Vagina (tissue), 2 donors: ENCODE results near the gene EPN2. TPM values are rescaled to one million over a fixed set of nuclear protein-coding genes. Genes with fewer than 3 reads are reported as not detected.

Experiments
- DNase-seq, 2 donors: peaks; one replicate each; pipeline ENCODE4 v3.0.0-alpha.2; 2017; ENCODE audit errors: extremely low spot score in 2 of 2
- H3K27ac ChIP-seq: fragments of 200-600 bp; sonication (generic); one replicate; pipeline ENCODE4 v1.5.1; 2019
- H3K27me3 ChIP-seq: fragments of 200-600 bp; sonication (generic); one replicate; pipeline ENCODE4 v1.5.1; 2019
- H3K36me3 ChIP-seq, 2 donors: fragments of 200-600 bp; sonication (generic); one replicate each; pipeline ENCODE4 v1.5.1; 2017 to 2019
- H3K4me1 ChIP-seq: fragments of 200-600 bp; sonication (generic); one replicate; pipeline ENCODE4 v1.5.1; 2019
- H3K4me3 ChIP-seq, 2 donors: fragments of 200-600 bp; sonication (generic); 1 replicate in 1 of 2; 2 replicates in 1 of 2; pipeline ENCODE4 v1.5.1; 2016 to 2019
- H3K9me3 ChIP-seq: fragments of 200-600 bp; sonication (generic); one replicate; pipeline ENCODE4 v1.5.1; 2019
- POLR2A ChIP-seq, 2 donors: fragments of 450-650 bp; IDR thresholded peaks; one replicate each; pipeline ENCODE4 v1.6.1; 2017; ENCODE audit warnings: antibody characterized with exemption in 2 of 2, mild to moderate bottlenecking in 2 of 2, moderate library complexity in 2 of 2
- POLR2AphosphoS5 ChIP-seq, 2 donors: sonication (generic); formaldehyde crosslinking; IDR thresholded peaks; one replicate each; pipeline ENCODE4 v1.9.0; 2017; ENCODE audit warnings: antibody characterized with exemption in 2 of 2, mild to moderate bottlenecking in 2 of 2, low read depth in 1 of 2; ENCODE audit not compliant: insufficient read depth in 1 of 2
- intact Hi-C: fragments of 100-400 bp; cut with DNase I; formaldehyde crosslinking; loops from one replicate; pipeline ENCODE4 v1.15.1; 2023
- total RNA-seq: library from RNA; depleted of rRNA; stranded (reverse); fragments of >200 nt; gene quantifications from one replicate; pipeline ENCODE4 v1.2.3, GENCODE V29; 2016
- TF ChIP-seq, protein P1 (sequence below), 3 experiments: fragments of 450-650 bp in 2 of 3; fragments of 200-600 bp in 1 of 3; sonication (generic) in 1 of 3; IDR thresholded peaks; one replicate each; pipeline ENCODE4 v1.5.1; 2017 to 2019; ENCODE audit warnings: antibody characterized with exemption in 3 of 3, mild to moderate bottlenecking in 2 of 3, moderate library complexity in 2 of 3

The EPN2 gene
- total RNA-seq, 1 donor from 2014 or later = 65.6 TPM

DNA sequence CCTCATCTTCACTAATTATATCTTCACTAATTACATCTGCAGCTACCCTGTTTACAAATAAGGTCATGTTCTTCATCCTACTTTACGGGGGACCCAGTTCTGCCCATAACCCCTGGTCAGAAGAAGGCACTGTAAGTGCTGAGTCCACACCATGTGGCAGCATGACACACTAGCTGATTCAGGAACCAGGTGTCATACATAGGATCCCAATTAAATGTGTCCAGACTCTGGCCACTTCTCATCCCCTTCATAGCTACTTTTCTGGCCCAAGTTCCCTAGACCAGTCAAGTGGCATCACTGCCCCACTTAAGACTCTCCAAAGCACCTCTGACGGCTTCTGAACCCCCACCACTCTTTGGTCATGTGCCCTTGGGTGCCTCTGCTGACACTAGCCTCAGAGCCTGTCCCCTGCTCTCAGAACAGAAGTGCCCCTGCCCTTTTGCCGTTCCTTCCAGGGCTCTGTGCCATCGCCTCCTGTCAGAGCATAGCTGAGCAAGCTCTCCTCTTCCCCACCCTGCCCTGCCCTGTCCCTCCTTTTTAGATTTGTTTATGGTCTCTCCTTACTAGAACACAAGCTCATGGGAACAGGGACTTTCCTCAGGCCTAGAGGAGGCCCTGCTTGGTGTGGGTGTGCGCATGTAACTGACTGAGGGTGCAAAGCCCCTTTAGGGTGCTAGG is 64.2 kb downstream of the EPN2 start:
- Histone ChIP-seq H3K4me3 (no peak overlapping the region), H3K27ac (peak overlapping the region; percentile 54), H3K4me1 (peaks cover 81% of the 10 kb centered on the region), H3K36me3 (peaks cover 0 to 7% of the 10 kb centered on the region in 2 donors), H3K27me3 (no peaks in the 10 kb centered on the region), H3K9me3 (no peaks in the 10 kb centered on the region)
- TF ChIP-seq POLR2A (IDR thresholded peaks at IDR 0.05) (no peak), POLR2AphosphoS5 (IDR thresholded peaks at IDR 0.05; ENCODE audit: insufficient read depth in 1 of 2, low read depth in 1 of 2) (no peak)
- TF ChIP-seq, protein P1, sequence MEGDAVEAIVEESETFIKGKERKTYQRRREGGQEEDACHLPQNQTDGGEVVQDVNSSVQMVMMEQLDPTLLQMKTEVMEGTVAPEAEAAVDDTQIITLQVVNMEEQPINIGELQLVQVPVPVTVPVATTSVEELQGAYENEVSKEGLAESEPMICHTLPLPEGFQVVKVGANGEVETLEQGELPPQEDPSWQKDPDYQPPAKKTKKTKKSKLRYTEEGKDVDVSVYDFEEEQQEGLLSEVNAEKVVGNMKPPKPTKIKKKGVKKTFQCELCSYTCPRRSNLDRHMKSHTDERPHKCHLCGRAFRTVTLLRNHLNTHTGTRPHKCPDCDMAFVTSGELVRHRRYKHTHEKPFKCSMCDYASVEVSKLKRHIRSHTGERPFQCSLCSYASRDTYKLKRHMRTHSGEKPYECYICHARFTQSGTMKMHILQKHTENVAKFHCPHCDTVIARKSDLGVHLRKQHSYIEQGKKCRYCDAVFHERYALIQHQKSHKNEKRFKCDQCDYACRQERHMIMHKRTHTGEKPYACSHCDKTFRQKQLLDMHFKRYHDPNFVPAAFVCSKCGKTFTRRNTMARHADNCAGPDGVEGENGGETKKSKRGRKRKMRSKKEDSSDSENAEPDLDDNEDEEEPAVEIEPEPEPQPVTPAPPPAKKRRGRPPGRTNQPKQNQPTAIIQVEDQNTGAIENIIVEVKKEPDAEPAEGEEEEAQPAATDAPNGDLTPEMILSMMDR (IDR thresholded peaks at IDR 0.05) = no peak
- intact Hi-C loops = no loop called here
- no peak for DNase-seq

DNA sequence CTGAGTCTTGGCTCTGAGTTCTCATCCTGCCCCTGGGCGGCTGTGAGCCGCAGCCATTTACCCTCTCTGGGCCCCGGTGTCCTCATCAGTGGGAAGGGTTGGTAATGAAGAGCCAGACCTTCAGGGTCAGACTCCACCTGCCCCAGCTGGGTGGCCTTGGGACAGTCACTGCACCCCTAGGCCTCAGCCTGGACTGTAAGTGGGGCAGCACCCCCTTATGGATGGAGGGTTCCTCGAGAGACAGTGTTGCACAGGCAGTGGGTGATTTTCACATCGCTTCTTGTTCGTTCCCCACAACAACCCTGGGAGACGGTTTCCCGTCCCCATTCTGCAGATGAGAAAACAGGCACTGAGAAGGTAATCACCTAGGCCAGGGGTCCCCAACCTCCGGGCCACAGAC is 64.8 kb downstream of the EPN2 start:
- TF ChIP-seq POLR2A (IDR thresholded peaks at IDR 0.05) (no peak), POLR2AphosphoS5 (IDR thresholded peaks at IDR 0.05; ENCODE audit: insufficient read depth in 1 of 2, low read depth in 1 of 2) (no peak)
- TF ChIP-seq, protein P1 (IDR thresholded peaks at IDR 0.05) = no peak
- Histone ChIP-seq H3K4me1 (peaks cover 85% of the 10 kb centered on the region), H3K4me3 (no peak overlapping the region), H3K9me3 (no peaks in the 10 kb centered on the region), H3K27me3 (no peaks in the 10 kb centered on the region), H3K27ac (peak overlapping the region; percentile 54), H3K36me3 (peaks cover 0 to 9% of the 10 kb centered on the region in 2 donors)
- DNase-seq = no peak
- intact Hi-C loops = no loop called here

GRCh38 chr17:19302791-19303331 is 65.7 kb downstream of the EPN2 start:
- no peak overlapping the region for H3K4me3 ChIP-seq
- peak overlapping the region; percentile 24 for H3K27ac ChIP-seq
- no peaks in the 10 kb centered on the region for H3K27me3 ChIP-seq
- H3K4me1 ChIP-seq = peaks cover 81% of the 10 kb centered on the region
- no peak for DNase-seq
- no peaks in the 10 kb centered on the region for H3K9me3 ChIP-seq
- intact Hi-C loops = no loop called here
- peaks cover 0 to 9% of the 10 kb centered on the region in 2 donors for H3K36me3 ChIP-seq
- TF ChIP-seq POLR2A (IDR thresholded peaks at IDR 0.05) (no peak), POLR2AphosphoS5 (IDR thresholded peaks at IDR 0.05; ENCODE audit: insufficient read depth in 1 of 2, low read depth in 1 of 2) (no peak)
- TF ChIP-seq, protein P1 (IDR thresholded peaks at IDR 0.05) = no peak

GRCh38 chr17:19303367-19303776 is 66.2 kb downstream of the EPN2 start:
- Histone ChIP-seq H3K4me3 (no peak overlapping the region), H3K36me3 (peaks cover 0 to 9% of the 10 kb centered on the region in 2 donors), H3K9me3 (no peaks in the 10 kb centered on the region), H3K27me3 (no peaks in the 10 kb centered on the region), H3K4me1 (peaks cover 81% of the 10 kb centered on the region), H3K27ac (peak overlapping the region; percentile 15)
- TF ChIP-seq, protein P1 (IDR thresholded peaks at IDR 0.05) = no peak
- TF ChIP-seq POLR2A (IDR thresholded peaks at IDR 0.05) (no peak), POLR2AphosphoS5 (IDR thresholded peaks at IDR 0.05; ENCODE audit: insufficient read depth in 1 of 2, low read depth in 1 of 2) (no peak)
- DNase-seq = no peak
- intact Hi-C loops = no loop called here

DNA sequence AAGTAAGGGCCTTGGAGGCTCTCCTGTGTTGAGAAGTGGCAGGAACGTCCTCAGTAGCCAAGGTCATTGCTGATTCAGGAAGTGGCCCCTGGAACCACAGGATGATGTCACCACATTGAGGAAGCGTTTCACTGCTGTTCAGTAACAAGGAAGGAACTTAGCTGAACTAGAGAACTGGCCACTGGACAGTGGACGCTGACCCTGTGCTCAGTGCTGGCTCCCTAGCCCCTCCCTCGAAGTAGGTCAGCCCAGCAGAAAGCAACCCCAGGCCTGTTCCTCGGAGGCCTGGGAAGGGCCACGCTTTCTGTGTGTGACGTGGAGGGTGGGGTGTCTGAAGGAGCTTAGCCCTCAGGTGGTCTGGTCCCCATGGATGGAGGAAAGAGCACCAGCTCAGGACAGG is 67.0 kb downstream of the EPN2 start:
- intact Hi-C loops = no loop called here

More for the DNA sequence above, 67.0 kb downstream of the EPN2 start:
- Histone ChIP-seq H3K27me3 (no peaks in the 10 kb centered on the region), H3K36me3 (peaks cover 0 to 9% of the 10 kb centered on the region in 2 donors), H3K4me3 (no peak overlapping the region), H3K27ac (peak overlapping the region; percentile 6), H3K4me1 (peaks cover 75% of the 10 kb centered on the region), H3K9me3 (no peaks in the 10 kb centered on the region)
- no peak for DNase-seq
- TF ChIP-seq POLR2AphosphoS5 (IDR thresholded peaks at IDR 0.05; ENCODE audit: insufficient read depth in 1 of 2, low read depth in 1 of 2) (no peak), POLR2A (IDR thresholded peaks at IDR 0.05) (no peak)
- TF ChIP-seq, protein P1 (IDR thresholded peaks at IDR 0.05) = no peak
